ENCODE data around the gene AHI1. TPM values are rescaled to one million over a fixed set of nuclear protein-coding genes. Genes with fewer than 3 reads are reported as not detected.

AHI1 gene
- total RNA-seq, 4 donors from 2014 or later: 9.2 to 16.5 (median 11.7) TPM

DNA sequence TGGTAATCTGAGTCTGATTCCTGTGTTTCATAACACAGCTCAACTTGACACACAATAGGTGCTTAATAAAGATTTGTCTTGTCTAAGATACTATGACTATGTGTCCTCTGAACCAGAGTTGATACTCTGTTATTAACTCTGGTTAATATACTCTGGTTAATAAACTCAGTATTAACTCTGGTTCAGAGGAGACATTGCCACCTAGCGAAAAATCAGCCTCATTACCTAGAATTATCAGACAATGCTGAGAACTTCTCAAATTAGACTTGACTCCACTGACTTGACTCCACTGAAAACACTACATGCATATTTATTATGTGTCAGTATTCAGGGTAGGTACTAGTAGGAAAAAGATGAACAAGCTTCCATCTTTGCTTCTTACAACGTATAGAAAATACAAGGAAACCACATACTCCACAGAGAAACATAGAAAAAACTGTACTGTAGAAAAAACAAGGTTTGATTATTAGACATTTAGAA is 73.9 kb downstream of the AHI1 start:
- WGBS, 2 donors: 20 to 22% methylated on average over 2 of the region's 2 CpGs
- no peak for TF ChIP-seq POLR2A (IDR thresholded peaks at IDR 0.05)
- TF ChIP-seq, protein P1, sequence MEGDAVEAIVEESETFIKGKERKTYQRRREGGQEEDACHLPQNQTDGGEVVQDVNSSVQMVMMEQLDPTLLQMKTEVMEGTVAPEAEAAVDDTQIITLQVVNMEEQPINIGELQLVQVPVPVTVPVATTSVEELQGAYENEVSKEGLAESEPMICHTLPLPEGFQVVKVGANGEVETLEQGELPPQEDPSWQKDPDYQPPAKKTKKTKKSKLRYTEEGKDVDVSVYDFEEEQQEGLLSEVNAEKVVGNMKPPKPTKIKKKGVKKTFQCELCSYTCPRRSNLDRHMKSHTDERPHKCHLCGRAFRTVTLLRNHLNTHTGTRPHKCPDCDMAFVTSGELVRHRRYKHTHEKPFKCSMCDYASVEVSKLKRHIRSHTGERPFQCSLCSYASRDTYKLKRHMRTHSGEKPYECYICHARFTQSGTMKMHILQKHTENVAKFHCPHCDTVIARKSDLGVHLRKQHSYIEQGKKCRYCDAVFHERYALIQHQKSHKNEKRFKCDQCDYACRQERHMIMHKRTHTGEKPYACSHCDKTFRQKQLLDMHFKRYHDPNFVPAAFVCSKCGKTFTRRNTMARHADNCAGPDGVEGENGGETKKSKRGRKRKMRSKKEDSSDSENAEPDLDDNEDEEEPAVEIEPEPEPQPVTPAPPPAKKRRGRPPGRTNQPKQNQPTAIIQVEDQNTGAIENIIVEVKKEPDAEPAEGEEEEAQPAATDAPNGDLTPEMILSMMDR (IDR thresholded peaks at IDR 0.05): no peak

DNA sequence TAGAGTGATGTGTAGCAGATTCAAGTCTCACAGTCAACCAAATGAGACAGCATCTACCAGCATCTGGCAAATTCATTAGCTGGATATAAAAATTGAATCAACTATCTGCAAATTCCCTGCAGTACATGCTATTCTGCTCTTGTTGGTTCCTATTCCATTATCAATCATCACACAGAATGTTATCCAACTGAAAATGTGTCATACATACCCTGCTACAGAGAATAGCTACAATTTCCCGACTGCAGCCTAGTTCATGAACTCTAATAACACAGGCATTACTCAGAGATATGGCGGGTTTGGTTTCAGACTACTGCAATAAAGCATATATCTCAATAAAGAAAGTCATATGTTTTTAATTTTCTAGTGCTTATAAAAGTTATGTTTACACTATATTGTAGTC is 78.4 kb downstream of the AHI1 start:
- intact Hi-C loops (cut with DNase I; ENCODE audit: low total_unique reads): no loop called here
- TF ChIP-seq POLR2A (IDR thresholded peaks at IDR 0.05): no peak
- TF ChIP-seq, protein P1 (IDR thresholded peaks at IDR 0.05): no peak
- WGBS, 2 donors: 71 to 85% methylated on average over 2 of the region's 2 CpGs
- H3K4me3 ChIP-seq (ENCODE audit: low read depth, poor library complexity, severe bottlenecking): no peak overlapping the region
- no peak for DNase-seq (ENCODE audit: low spot score in 2 of 2)

More for the DNA sequence above, 73.9 kb downstream of the AHI1 start:
- intact Hi-C loops (cut with DNase I; ENCODE audit: low total_unique reads): loop anchor here (10.0 kb wide), 1 partner anchor 289 kb away; no protein-coding TSS in a partner anchor
- H3K4me3 ChIP-seq (ENCODE audit: low read depth, poor library complexity, severe bottlenecking): no peak overlapping the region
- no peak for DNase-seq (ENCODE audit: low spot score in 2 of 2)

DNA sequence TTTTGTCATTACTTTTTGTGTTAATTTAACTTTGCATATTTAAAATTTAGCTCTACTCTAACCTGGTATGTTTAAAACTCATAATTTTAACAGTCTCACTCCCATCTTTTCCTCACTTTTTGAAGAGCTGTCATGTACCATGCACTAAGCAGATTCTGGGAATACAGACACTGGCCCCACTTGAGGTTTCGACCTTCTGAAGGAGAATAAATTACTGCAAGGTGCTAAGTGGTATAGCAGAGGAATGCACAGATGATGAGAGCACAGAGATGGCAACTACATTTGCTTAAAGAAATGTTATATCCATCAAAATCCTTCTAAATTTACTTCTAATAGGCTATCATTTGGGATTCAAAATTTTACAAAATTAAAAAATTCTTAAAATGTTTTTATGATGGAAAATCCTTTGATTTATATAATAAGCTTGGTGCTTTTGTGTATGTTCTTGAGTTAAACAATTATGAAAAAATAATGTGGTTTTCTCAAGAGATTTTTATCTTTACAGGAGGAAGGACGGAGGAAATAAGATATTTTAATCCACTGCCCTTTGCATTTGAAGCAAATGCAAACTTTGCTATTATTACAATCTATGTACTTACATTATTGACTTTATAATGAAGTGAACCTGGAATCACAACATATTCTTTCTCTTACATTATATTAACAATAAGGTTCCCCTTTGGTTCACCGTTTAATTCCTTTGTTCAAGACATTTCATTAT is 79.3 kb downstream of the AHI1 start:
- WGBS, 2 donors: 88 to 89% methylated on average over 3 of the region's 3 CpGs
- TF ChIP-seq, protein P1 (IDR thresholded peaks at IDR 0.05): no peak
- no peak for TF ChIP-seq POLR2A (IDR thresholded peaks at IDR 0.05)
- DNase-seq (ENCODE audit: low spot score in 2 of 2): no peak
- H3K4me3 ChIP-seq (ENCODE audit: low read depth, poor library complexity, severe bottlenecking): no peak overlapping the region
- intact Hi-C loops (cut with DNase I; ENCODE audit: low total_unique reads): no loop called here

DNA sequence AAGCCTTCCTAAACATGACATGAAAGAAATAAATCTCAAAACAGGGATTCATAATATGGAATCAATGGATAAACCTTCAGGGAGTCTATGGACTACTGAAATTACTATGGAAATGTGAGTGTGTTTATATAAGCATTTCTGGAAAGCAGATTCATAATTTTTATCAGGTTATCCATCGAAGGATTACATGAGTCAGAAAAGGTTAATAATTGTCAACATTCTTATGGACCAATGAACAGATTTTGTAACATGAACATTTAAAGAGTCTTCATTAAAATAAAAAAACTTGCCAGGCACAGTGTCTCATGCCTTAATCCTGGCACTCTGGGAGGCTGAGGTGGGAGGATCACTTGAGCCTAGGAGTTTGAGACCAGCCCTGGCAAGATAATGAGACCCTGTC is 84.8 kb downstream of the AHI1 start:
- DNase-seq (ENCODE audit: low spot score in 2 of 2): no peak
- intact Hi-C loops (cut with DNase I; ENCODE audit: low total_unique reads): no loop called here
- no peak overlapping the region for H3K4me3 ChIP-seq (ENCODE audit: low read depth, poor library complexity, severe bottlenecking)
- WGBS, 2 donors: 81 to 88% methylated on average over 1 of the region's 1 CpG
- no peak for TF ChIP-seq POLR2A (IDR thresholded peaks at IDR 0.05)

DNA sequence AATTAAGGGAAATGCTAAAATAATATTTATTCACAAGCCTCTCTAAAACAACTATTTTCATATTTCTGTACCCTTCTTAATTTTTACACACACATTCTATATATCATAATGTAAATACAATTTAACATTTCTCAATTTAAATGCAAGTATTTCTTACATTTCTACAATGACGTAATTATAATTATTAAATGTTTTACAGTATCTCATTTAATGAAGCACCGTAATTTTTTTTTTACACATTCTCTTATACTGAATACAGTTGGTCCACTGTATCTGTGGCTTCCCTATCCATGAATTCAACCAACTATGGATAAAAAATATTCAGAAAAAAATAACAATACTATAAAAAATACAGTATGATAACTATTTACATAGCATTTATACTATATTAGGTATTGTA is 85.7 kb downstream of the AHI1 start:
- intact Hi-C loops (cut with DNase I; ENCODE audit: low total_unique reads): no loop called here
- 96% methylated on average over 2 of the region's 2 CpGs for WGBS, 2 donors
- H3K4me3 ChIP-seq (ENCODE audit: low read depth, poor library complexity, severe bottlenecking): no peak overlapping the region
- DNase-seq (ENCODE audit: low spot score in 2 of 2): no peak
- TF ChIP-seq POLR2A (IDR thresholded peaks at IDR 0.05): no peak
- TF ChIP-seq, protein P1 (IDR thresholded peaks at IDR 0.05): no peak

DNA sequence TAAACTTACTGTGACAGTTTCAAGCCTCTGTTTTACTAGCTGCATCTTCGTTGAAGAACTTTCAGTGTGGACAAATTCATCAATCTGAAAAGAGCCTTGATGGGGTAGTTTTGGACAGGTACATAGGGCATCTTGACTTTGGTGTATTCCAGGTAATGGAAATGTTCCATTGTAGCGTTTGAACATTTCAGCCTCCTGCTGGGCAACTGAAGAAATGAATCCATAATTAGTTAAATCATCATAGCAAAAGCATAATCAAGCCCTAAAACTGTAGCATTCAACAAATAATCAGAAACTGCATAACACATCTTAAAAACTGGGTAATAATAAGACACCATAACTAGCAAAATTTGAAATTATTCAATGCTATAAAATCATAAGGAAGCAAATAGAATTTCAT is 86.2 kb downstream of the AHI1 start:
- H3K4me3 ChIP-seq (ENCODE audit: low read depth, poor library complexity, severe bottlenecking): no peak overlapping the region
- DNase-seq (ENCODE audit: low spot score in 2 of 2): no peak
- TF ChIP-seq, protein P1 (IDR thresholded peaks at IDR 0.05): no peak
- intact Hi-C loops (cut with DNase I; ENCODE audit: low total_unique reads): no loop called here
- 75 to 80% methylated on average over 2 of the region's 2 CpGs for WGBS, 2 donors
